GM18502 (cell line): ENCODE data around the gene TMTC2.

ENCODE experiments used
- ATAC-seq: cut with Tn5 transposase; IDR thresholded peaks from one replicate; pipeline ENCODE4 v1.9.1; 2021; ENCODE audit warnings: mild to moderate bottlenecking; ENCODE audit not compliant: unreplicated experiment, poor library complexity

Gene TMTC2

GRCh38 chr12:82872088-82872487 lies 185.4 kb downstream of the TMTC2 start:
- no peak for ATAC-seq

GRCh38 chr12:82873309-82873708 lies 186.6 kb downstream of the TMTC2 start:
- no peak for ATAC-seq

- ATAC-seq: no peak
Observed at GRCh38 chr12:82873951-82874350, 187.2 kb downstream of the TMTC2 start.

- ATAC-seq: no peak
Observed at GRCh38 chr12:82874945-82875344, 188.2 kb downstream of the TMTC2 start.

GRCh38 chr12:82876075-82876474 lies 189.4 kb downstream of the TMTC2 start:
- ATAC-seq: no peak

- no peak for ATAC-seq
Observed at GRCh38 chr12:82877963-82878362, 191.3 kb downstream of the TMTC2 start.

- no peak for ATAC-seq
Observed at GRCh38 chr12:82880442-82880901, 193.8 kb downstream of the TMTC2 start.

GRCh38 chr12:82883394-82884355 lies 197.0 kb downstream of the TMTC2 start:
- ATAC-seq: no peak

- ATAC-seq: no peak
Observed at GRCh38 chr12:82886671-82887340, 200.1 kb downstream of the TMTC2 start.

- no peak for ATAC-seq
Observed at GRCh38 chr12:82893896-82894295, 207.2 kb downstream of the TMTC2 start.

GRCh38 chr12:82896277-82896676 lies 209.6 kb downstream of the TMTC2 start:
- no peak for ATAC-seq

- ATAC-seq: no peak
Observed at GRCh38 chr12:82896979-82897378, 210.3 kb downstream of the TMTC2 start.

GRCh38 chr12:82898441-82898840 lies 211.7 kb downstream of the TMTC2 start:
- no peak for ATAC-seq

GRCh38 chr12:82904219-82904790 lies 217.6 kb downstream of the TMTC2 start:
- ATAC-seq: no peak

- ATAC-seq: no peak
Observed at GRCh38 chr12:82910246-82910893, 223.7 kb downstream of the TMTC2 start.

GRCh38 chr12:82912406-82912805 lies 225.7 kb downstream of the TMTC2 start:
- ATAC-seq: no peak

- ATAC-seq: no peak
Observed at GRCh38 chr12:82919388-82920054, 232.8 kb downstream of the TMTC2 start.

- no peak for ATAC-seq
Observed at GRCh38 chr12:82923935-82924334, 237.2 kb downstream of the TMTC2 start.

- no peak for ATAC-seq
Observed at GRCh38 chr12:82926630-82927029, 239.9 kb downstream of the TMTC2 start.

GRCh38 chr12:82930301-82930700 lies 243.6 kb downstream of the TMTC2 start:
- no peak for ATAC-seq
